ENCODE results near the gene PPP4R4. TPM values are rescaled to one million over a fixed set of nuclear protein-coding genes. Genes with fewer than 3 reads are reported as not detected.

The PPP4R4 gene
- total and polyA plus RNA-seq, 9 donors: 3.0 to 41.0 (median 14.2) TPM

- WGBS, 3 donors: 14 to 58% (median 29%) methylated on average over 1 of the region's 1 CpG
- H3K4me1 ChIP-seq (ENCODE audit: insufficient read depth): no peaks in the 10 kb centered on the region
- DNase-seq: no peak
- H3K4me3 ChIP-seq: no peak overlapping the region
- H3K9me3 ChIP-seq: no peaks in the 10 kb centered on the region
- H3K36me3 ChIP-seq: no peaks in the 10 kb centered on the region
- TF ChIP-seq CTCF (IDR thresholded peaks at IDR 0.05) (no peak), EP300 (IDR thresholded peaks at IDR 0.05) (no peak), POLR2A (IDR thresholded peaks at IDR 0.05) (no peak)
- no peak overlapping the region for H3K27ac ChIP-seq
- H3K27me3 ChIP-seq: no peaks in the 10 kb centered on the region
- intact Hi-C loops (cut with DNase I): no loop called here
Observed at GRCh38 chr14:94192536-94192935, 18.4 kb downstream of the PPP4R4 start.

- Histone ChIP-seq H3K9me3 (no peaks in the 10 kb centered on the region), H3K4me3 (no peak overlapping the region), H3K27ac (no peak overlapping the region), H3K27me3 (no peaks in the 10 kb centered on the region), H3K36me3 (no peaks in the 10 kb centered on the region), H3K4me1 (ENCODE audit: insufficient read depth) (no peaks in the 10 kb centered on the region)
- TF ChIP-seq POLR2A (IDR thresholded peaks at IDR 0.05): no peak
- TF ChIP-seq EP300 (IDR thresholded peaks at IDR 0.05): no peak
- TF ChIP-seq CTCF (IDR thresholded peaks at IDR 0.05): no peak
- intact Hi-C loops (cut with DNase I): no loop called here
- 50 to 72% (median 68%) methylated on average over 1 of the region's 1 CpG for WGBS, 3 donors
- no peak for DNase-seq
Observed at GRCh38 chr14:94193776-94194175, 19.7 kb downstream of the PPP4R4 start.

- 92 to 94% (median 93%) methylated on average over 2 of the region's 2 CpGs for WGBS, 3 donors
- TF ChIP-seq POLR2A (IDR thresholded peaks at IDR 0.05): no peak
- Histone ChIP-seq H3K27me3 (no peaks in the 10 kb centered on the region), H3K4me1 (ENCODE audit: insufficient read depth) (no peaks in the 10 kb centered on the region), H3K9me3 (no peaks in the 10 kb centered on the region), H3K36me3 (no peaks in the 10 kb centered on the region), H3K4me3 (no peak overlapping the region), H3K27ac (no peak overlapping the region)
- intact Hi-C loops (cut with DNase I): no loop called here
- DNase-seq: no peak
Observed at GRCh38 chr14:94196057-94196456, 21.9 kb downstream of the PPP4R4 start.

GRCh38 chr14:94203473-94204210, 29.5 kb downstream of the PPP4R4 start:
- Histone ChIP-seq H3K27me3 (no peaks in the 10 kb centered on the region), H3K27ac (no peak overlapping the region), H3K4me3 (no peak overlapping the region), H3K9me3 (no peaks in the 10 kb centered on the region), H3K36me3 (no peaks in the 10 kb centered on the region), H3K4me1 (ENCODE audit: insufficient read depth) (no peaks in the 10 kb centered on the region)
- DNase-seq: no peak
- TF ChIP-seq EP300 (IDR thresholded peaks at IDR 0.05): no peak
- TF ChIP-seq CTCF (IDR thresholded peaks at IDR 0.05): no peak
- no peak for TF ChIP-seq POLR2A (IDR thresholded peaks at IDR 0.05)
- intact Hi-C loops (cut with DNase I): loop anchor here in 1 of 4 donors (10.0 kb wide), 1 partner anchor 491 kb away; no protein-coding TSS in a partner anchor
- WGBS, 3 donors: 13 to 21% (median 19%) methylated on average over 2 of the region's 2 CpGs

- WGBS, 3 donors: 67 to 95% (median 79%) methylated on average over 1 of the region's 1 CpG
- H3K36me3 ChIP-seq: no peaks in the 10 kb centered on the region
- H3K27ac ChIP-seq: no peak overlapping the region
- TF ChIP-seq EP300 (IDR thresholded peaks at IDR 0.05) (no peak), POLR2A (IDR thresholded peaks at IDR 0.05) (no peak), CTCF (IDR thresholded peaks at IDR 0.05) (no peak)
- no peaks in the 10 kb centered on the region for H3K9me3 ChIP-seq
- intact Hi-C loops (cut with DNase I): loop anchor here in 1 of 4 donors (5.0 kb wide), 1 partner anchor 1896 kb away; no protein-coding TSS in a partner anchor
- H3K4me3 ChIP-seq: no peak overlapping the region
- H3K4me1 ChIP-seq (ENCODE audit: insufficient read depth): no peaks in the 10 kb centered on the region
- DNase-seq: no peak
- no peaks in the 10 kb centered on the region for H3K27me3 ChIP-seq
Observed at GRCh38 chr14:94213021-94213420, 38.9 kb downstream of the PPP4R4 start.
